ENCODE measurements around the gene MAN2C1. TPM values are rescaled to one million over a fixed set of nuclear protein-coding genes. Genes with fewer than 3 reads are reported as not detected.

Gene MAN2C1
- total and polyA plus RNA-seq, 9 of the 15 experiments (the other 6 are each of a cell fraction or from before 2014, with no cell fraction given): 2.0 to 141 (median 39.9) TPM

- TF ChIP-seq TAF1 (IDR thresholded peaks at IDR 0.05; ENCODE audit: control insufficient read depth, extremely low read depth, insufficient read depth, low read length, severe bottlenecking) (peak; percentile 96), ATF4 (CRISPR knock-in tag; IDR thresholded peaks at IDR 0.05) (no peak), CHD4 (IDR thresholded peaks at IDR 0.05; ENCODE audit: insufficient read depth, insufficient replicate concordance, low read depth, low read length, poor library complexity, severe bottlenecking) (no peak), NCOA1 (IDR thresholded peaks at IDR 0.05; ENCODE audit: low read depth) (peak; percentile 99), XRCC5 (IDR thresholded peaks at IDR 0.05; ENCODE audit: low read depth, low read length) (peak; percentile 98), ETV5 (CRISPR knock-in tag; IDR thresholded peaks at IDR 0.05; ENCODE audit: low read depth) (peak; percentile 50), HES1 (IDR thresholded peaks at IDR 0.05; ENCODE audit: low read depth) (no peak), ZNF699 (CRISPR knock-in tag; IDR thresholded peaks at IDR 0.05; ENCODE audit: insufficient replicate concordance) (no peak), SREBF1 (IDR thresholded peaks at IDR 0.05; ENCODE audit: borderline replicate concordance, low read depth, low read length) (no peak), ZBTB40 (IDR thresholded peaks at IDR 0.05) (peak; percentile 99), ZBTB40 (CRISPR knock-in tag; IDR thresholded peaks at IDR 0.05) (no peak), ZNF830 (CRISPR knock-in tag; IDR thresholded peaks at IDR 0.05) (no peak; the same call in 1 of the 2 replicates), RBM14 (IDR thresholded peaks at IDR 0.05; ENCODE audit: borderline replicate concordance, insufficient read depth, low read depth, low read length) (0 out of 2 replicates have a peak, but pooled peaks have one; percentile 62), ATF2 (CRISPR knock-in tag; IDR thresholded peaks at IDR 0.05) (no peak), MECOM (CRISPR knock-in tag; IDR thresholded peaks at IDR 0.05) (no peak)
Measured at GRCh38 chr15:75367913-75368688, at the start of gene MAN2C1 (continued).
